Left ventricle myocardium inferior (tissue), 1 donor: ENCODE data around the gene CFAP52. TPM values are rescaled to one million over a fixed set of nuclear protein-coding genes. Genes with fewer than 3 reads are reported as not detected.

ENCODE experiments used
- DNase-seq: peaks from one replicate; pipeline ENCODE4 v3.0.0-alpha.2; 2020
- H3K27ac ChIP-seq: fragments of 200-600 bp; replicated peaks from 2 replicates; pipeline ENCODE4 v1.8.0; 2021
- H3K27me3 ChIP-seq: fragments of 200-600 bp; 2 replicates; pipeline ENCODE4 v1.8.0; 2021; ENCODE audit warnings: low read depth
- H3K36me3 ChIP-seq: fragments of 200-600 bp; 2 replicates; pipeline ENCODE4 v1.8.0; 2021
- H3K4me1 ChIP-seq: fragments of 200-600 bp; 2 replicates; pipeline ENCODE4 v1.8.0; 2021
- H3K4me3 ChIP-seq: fragments of 200-600 bp; 2 replicates; pipeline ENCODE4 v1.8.0; 2021; ENCODE audit warnings: mild to moderate bottlenecking, moderate library complexity
- H3K9me3 ChIP-seq: fragments of 200-600 bp; replicated peaks from 2 replicates; pipeline ENCODE4 v1.8.0; 2021
- intact Hi-C: fragments of 100-400 bp; cut with micrococcal nuclease; formaldehyde crosslinking; loops from one replicate; pipeline ENCODE4 v1.11.0; 2022
- total RNA-seq: library from RNA; stranded (reverse); fragmentation: NEBNext Ultra II Directional; extraction: Animal tissue kit (Norgen Biotek cat#: 25700); gene quantifications from one replicate; pipeline ENCODE4 v1.2.1, GENCODE V29; 2021
- TF ChIP-seq, protein P1 (sequence below): fragments of 200-600 bp; IDR thresholded peaks from 2 replicates; pipeline ENCODE4 v1.8.0; 2021; ENCODE audit warnings: antibody characterized with exemption, mild to moderate bottlenecking, borderline replicate concordance
- donor health status: DM: no; HTN: yes; CAD: no; lungs with severe emphysema.

CFAP52 gene
- total RNA-seq, 1 donor from 2014 or later = not detected

- H3K36me3 ChIP-seq = no peaks in the 10 kb centered on the region
- H3K9me3 ChIP-seq = no peaks in the 10 kb centered on the region
- H3K27ac ChIP-seq = no peak overlapping the region
- no peak for DNase-seq
- intact Hi-C loops = no loop called here
- H3K4me3 ChIP-seq = no peak overlapping the region
- H3K27me3 ChIP-seq = no peaks in the 10 kb centered on the region
- H3K4me1 ChIP-seq = no peaks in the 10 kb centered on the region
- TF ChIP-seq, protein P1, sequence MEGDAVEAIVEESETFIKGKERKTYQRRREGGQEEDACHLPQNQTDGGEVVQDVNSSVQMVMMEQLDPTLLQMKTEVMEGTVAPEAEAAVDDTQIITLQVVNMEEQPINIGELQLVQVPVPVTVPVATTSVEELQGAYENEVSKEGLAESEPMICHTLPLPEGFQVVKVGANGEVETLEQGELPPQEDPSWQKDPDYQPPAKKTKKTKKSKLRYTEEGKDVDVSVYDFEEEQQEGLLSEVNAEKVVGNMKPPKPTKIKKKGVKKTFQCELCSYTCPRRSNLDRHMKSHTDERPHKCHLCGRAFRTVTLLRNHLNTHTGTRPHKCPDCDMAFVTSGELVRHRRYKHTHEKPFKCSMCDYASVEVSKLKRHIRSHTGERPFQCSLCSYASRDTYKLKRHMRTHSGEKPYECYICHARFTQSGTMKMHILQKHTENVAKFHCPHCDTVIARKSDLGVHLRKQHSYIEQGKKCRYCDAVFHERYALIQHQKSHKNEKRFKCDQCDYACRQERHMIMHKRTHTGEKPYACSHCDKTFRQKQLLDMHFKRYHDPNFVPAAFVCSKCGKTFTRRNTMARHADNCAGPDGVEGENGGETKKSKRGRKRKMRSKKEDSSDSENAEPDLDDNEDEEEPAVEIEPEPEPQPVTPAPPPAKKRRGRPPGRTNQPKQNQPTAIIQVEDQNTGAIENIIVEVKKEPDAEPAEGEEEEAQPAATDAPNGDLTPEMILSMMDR = no peak
Measured at GRCh38 chr17:9533441-9533840, 43.0 kb upstream of the CFAP52 start.

DNA sequence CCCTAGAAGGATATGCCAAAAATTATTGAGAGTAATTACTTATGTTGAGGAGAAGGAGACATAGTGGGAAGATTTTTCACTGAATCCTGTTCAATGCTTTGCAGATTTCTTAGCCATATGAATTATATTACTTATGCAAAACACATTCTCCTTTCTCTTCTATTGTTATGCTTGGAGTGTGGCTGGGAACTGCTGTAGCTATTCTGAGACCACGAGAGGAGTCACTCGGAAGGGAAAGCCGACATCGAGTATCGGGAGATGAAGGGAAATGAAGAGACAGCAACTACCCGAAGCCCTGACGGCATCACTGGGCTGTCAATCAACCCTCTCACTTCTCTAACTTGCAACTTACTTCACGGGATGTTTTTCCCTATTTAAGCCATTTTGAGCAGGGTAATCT, 40.4 kb upstream of the CFAP52 start:
- no peak overlapping the region for H3K4me3 ChIP-seq
- H3K4me1 ChIP-seq = no peaks in the 10 kb centered on the region
- no peaks in the 10 kb centered on the region for H3K9me3 ChIP-seq
- H3K36me3 ChIP-seq = peaks cover 11% of the 10 kb centered on the region
- H3K27me3 ChIP-seq = no peaks in the 10 kb centered on the region
- intact Hi-C loops = no loop called here
- no peak for DNase-seq
- TF ChIP-seq, protein P1 = no peak
- H3K27ac ChIP-seq = no peak overlapping the region

GRCh38 chr17:9537177-9537776, 39.2 kb upstream of the CFAP52 start:
- no peaks in the 10 kb centered on the region for H3K4me1 ChIP-seq
- intact Hi-C loops = no loop called here
- DNase-seq = no peak
- H3K27ac ChIP-seq = no peak overlapping the region
- peaks cover 12% of the 10 kb centered on the region for H3K36me3 ChIP-seq
- no peak overlapping the region for H3K4me3 ChIP-seq
- no peaks in the 10 kb centered on the region for H3K27me3 ChIP-seq
- TF ChIP-seq, protein P1 = no peak
- no peaks in the 10 kb centered on the region for H3K9me3 ChIP-seq

DNA sequence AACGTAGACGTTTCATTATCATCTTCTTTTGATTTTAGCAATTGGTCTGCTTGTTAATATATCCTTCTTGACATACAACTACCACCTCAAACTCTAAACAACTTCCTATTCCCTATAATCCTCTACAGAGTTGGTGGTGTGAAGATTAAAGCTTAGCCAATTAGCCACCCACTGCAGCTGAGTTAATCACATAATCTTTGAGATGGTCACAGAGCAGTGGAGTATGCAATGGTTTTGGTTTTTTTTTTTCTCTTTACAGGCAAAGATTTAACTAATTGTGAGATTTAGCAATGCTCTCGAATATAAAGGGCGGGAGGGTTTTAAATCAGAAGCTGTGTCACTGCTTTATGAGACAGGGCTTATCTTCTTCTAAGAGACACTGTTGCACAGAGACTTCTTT, 37.8 kb upstream of the CFAP52 start:
- intact Hi-C loops = no loop called here
- H3K27me3 ChIP-seq = no peaks in the 10 kb centered on the region
- DNase-seq = no peak
- TF ChIP-seq, protein P1 = no peak
- no peak overlapping the region for H3K4me3 ChIP-seq
- H3K9me3 ChIP-seq = no peaks in the 10 kb centered on the region
- H3K36me3 ChIP-seq = peaks cover 12% of the 10 kb centered on the region
- H3K27ac ChIP-seq = no peak overlapping the region
- H3K4me1 ChIP-seq = no peaks in the 10 kb centered on the region

GRCh38 chr17:9541718-9542117, 34.7 kb upstream of the CFAP52 start:
- Histone ChIP-seq H3K4me1 (no peaks in the 10 kb centered on the region), H3K4me3 (no peak overlapping the region), H3K27ac (no peak overlapping the region), H3K36me3 (peaks cover 12% of the 10 kb centered on the region), H3K27me3 (no peaks in the 10 kb centered on the region), H3K9me3 (no peaks in the 10 kb centered on the region)
- intact Hi-C loops = no loop called here
- no peak for DNase-seq
- TF ChIP-seq, protein P1 = no peak
